ENCODE data around the gene COL4A2.

DNA sequence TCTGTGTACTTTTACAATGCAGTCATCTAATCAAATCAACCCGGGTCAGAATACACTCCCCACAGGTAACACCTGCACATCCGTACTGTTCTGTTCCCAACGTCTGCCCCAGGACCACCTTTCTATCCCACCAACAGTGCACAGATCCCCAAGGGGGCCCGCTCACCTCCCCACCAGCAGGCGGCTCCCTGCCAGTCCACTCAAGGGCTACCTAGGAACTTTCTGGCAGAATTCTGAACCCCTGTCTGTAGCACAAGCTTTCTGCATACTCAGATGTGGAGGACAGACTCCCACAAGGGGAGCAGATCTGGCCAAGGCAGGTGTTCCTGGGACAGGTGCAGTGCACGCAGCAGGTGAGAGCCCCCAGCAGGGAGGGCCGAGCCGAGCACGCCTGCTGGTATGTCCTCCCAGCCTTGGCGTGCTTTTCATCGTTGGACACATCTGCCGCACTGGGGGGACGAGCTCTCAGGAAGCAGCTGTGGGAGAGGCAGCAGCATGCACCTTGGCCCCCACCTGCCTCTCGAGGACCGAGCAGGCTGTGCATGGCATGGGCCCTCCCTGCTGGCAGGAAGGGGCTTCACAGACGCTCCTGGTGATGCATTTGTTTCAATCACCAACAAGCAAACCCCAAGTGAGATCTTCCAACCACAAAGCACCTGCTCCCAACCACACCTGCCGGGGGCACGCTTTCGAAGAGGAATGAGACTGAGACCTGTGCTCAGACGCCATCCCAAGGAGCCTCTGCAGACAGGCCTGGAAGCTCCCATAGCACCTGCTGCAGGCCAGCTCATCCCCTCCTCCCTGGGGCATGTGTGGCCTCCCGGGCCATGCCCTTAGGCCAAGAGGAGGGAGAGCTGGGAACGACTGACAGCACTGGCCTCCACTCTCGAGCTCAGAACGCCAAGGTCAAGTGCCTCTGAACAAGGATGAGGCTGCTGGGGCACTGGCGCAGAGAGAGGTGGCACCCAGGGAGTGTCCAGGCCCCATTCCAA, 218.5 kb downstream of the COL4A2 start:
- TF ChIP-seq POLR2AphosphoS5 (IDR thresholded peaks at IDR 0.05): peak in 1 of 2 donors; percentile 62
- TF ChIP-seq EP300 (IDR thresholded peaks at IDR 0.05): peak in 1 of 4 donors; percentile 58
